Prostate gland (tissue), 2 donors: ENCODE measurements around the gene FAM131A.

Experiments used
- POLR2A ChIP-seq: fragments of 450-650 bp; IDR thresholded peaks from one replicate; pipeline ENCODE4 v1.6.1; 2016; ENCODE audit warnings: antibody characterized with exemption, mild to moderate bottlenecking
- POLR2AphosphoS5 ChIP-seq: sonication (generic); formaldehyde crosslinking; IDR thresholded peaks from one replicate; pipeline ENCODE4 v1.6.1; 2017; ENCODE audit warnings: antibody characterized with exemption
- TF ChIP-seq, protein P1 (sequence below), 4 experiments: fragments of 200-600 bp in 2 of 4; fragments of 450-650 bp in 2 of 4; sonication (generic) in 2 of 4; IDR thresholded peaks; 1 replicate in 3 of 4; 2 replicates in 1 of 4; pipeline ENCODE4 v1.5.1; 2016 to 2019; ENCODE audit warnings: antibody characterized with exemption in 4 of 4, mild to moderate bottlenecking in 2 of 4, moderate library complexity in 2 of 4

DNA sequence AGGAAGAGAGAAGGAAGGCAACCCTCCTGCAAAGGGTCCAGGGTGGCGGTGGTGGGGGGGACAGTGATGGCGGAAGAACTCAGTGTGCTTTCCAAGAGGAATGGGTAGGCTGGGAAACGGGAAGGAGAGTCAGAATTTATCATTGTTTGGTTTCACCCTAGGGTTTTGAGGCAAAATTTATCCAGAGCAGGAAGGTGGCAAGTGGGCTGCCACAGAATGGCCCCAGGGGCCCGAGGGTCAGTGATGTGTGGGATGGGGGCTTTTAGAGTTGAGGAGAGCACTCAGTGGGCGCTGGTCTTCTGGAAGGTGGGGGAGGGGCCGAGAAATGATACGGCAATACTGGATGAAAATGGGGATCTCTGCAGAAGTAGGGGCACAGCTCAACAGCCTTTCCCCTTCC lies 581 bp downstream of the FAM131A start:
- TF ChIP-seq, protein P1, sequence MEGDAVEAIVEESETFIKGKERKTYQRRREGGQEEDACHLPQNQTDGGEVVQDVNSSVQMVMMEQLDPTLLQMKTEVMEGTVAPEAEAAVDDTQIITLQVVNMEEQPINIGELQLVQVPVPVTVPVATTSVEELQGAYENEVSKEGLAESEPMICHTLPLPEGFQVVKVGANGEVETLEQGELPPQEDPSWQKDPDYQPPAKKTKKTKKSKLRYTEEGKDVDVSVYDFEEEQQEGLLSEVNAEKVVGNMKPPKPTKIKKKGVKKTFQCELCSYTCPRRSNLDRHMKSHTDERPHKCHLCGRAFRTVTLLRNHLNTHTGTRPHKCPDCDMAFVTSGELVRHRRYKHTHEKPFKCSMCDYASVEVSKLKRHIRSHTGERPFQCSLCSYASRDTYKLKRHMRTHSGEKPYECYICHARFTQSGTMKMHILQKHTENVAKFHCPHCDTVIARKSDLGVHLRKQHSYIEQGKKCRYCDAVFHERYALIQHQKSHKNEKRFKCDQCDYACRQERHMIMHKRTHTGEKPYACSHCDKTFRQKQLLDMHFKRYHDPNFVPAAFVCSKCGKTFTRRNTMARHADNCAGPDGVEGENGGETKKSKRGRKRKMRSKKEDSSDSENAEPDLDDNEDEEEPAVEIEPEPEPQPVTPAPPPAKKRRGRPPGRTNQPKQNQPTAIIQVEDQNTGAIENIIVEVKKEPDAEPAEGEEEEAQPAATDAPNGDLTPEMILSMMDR (IDR thresholded peaks at IDR 0.05): no peak
- TF ChIP-seq POLR2AphosphoS5 (no peak), POLR2A (no peak)
